Vagina (tissue), 2 donors: ENCODE measurements around the gene PARVG.

ENCODE experiments used
- POLR2AphosphoS5 ChIP-seq, 2 donors: sonication (generic); formaldehyde crosslinking; IDR thresholded peaks; one replicate each; pipeline ENCODE4 v1.9.0; 2017; ENCODE audit warnings: antibody characterized with exemption in 2 of 2, mild to moderate bottlenecking in 2 of 2, low read depth in 1 of 2; ENCODE audit not compliant: insufficient read depth in 1 of 2
- TF ChIP-seq, protein P1 (sequence below), 3 experiments: fragments of 450-650 bp in 2 of 3; fragments of 200-600 bp in 1 of 3; sonication (generic) in 1 of 3; IDR thresholded peaks; one replicate each; pipeline ENCODE4 v1.5.1; 2017 to 2019; ENCODE audit warnings: antibody characterized with exemption in 3 of 3, mild to moderate bottlenecking in 2 of 3, moderate library complexity in 2 of 3

- TF ChIP-seq, protein P1, sequence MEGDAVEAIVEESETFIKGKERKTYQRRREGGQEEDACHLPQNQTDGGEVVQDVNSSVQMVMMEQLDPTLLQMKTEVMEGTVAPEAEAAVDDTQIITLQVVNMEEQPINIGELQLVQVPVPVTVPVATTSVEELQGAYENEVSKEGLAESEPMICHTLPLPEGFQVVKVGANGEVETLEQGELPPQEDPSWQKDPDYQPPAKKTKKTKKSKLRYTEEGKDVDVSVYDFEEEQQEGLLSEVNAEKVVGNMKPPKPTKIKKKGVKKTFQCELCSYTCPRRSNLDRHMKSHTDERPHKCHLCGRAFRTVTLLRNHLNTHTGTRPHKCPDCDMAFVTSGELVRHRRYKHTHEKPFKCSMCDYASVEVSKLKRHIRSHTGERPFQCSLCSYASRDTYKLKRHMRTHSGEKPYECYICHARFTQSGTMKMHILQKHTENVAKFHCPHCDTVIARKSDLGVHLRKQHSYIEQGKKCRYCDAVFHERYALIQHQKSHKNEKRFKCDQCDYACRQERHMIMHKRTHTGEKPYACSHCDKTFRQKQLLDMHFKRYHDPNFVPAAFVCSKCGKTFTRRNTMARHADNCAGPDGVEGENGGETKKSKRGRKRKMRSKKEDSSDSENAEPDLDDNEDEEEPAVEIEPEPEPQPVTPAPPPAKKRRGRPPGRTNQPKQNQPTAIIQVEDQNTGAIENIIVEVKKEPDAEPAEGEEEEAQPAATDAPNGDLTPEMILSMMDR (IDR thresholded peaks at IDR 0.05), result no peak
- no peak for TF ChIP-seq POLR2AphosphoS5 (IDR thresholded peaks at IDR 0.05; ENCODE audit: insufficient read depth in 1 of 2, low read depth in 1 of 2)
Measured at GRCh38 chr22:44191036-44191454, 10.3 kb downstream of the PARVG start.
